Muscle of arm (tissue), 12 donors: ENCODE measurements around the gene NAA30. TPM values are rescaled to one million over a fixed set of nuclear protein-coding genes. Genes with fewer than 3 reads are reported as not detected.
A peak's percentile ranks its signal among the peaks of the same experiment; 100 is the strongest.

Source experiments
- DNase-seq: peaks from one replicate; pipeline ENCODE4 v3.0.0-alpha.2; 2013
- polyA plus RNA-seq, 12 donors: library from polyadenylated mRNA; unstranded; fragments of 120-200 nt; gene quantifications; one replicate each; pipeline ENCODE4 v1.2.1, GENCODE V29; 2013; ENCODE audit not compliant: insufficient read length in 12 of 12

The NAA30 gene
- polyA plus RNA-seq, 12 donors = 15.8 to 31.8 (median 26.0) TPM; not detected in 1

DNA sequence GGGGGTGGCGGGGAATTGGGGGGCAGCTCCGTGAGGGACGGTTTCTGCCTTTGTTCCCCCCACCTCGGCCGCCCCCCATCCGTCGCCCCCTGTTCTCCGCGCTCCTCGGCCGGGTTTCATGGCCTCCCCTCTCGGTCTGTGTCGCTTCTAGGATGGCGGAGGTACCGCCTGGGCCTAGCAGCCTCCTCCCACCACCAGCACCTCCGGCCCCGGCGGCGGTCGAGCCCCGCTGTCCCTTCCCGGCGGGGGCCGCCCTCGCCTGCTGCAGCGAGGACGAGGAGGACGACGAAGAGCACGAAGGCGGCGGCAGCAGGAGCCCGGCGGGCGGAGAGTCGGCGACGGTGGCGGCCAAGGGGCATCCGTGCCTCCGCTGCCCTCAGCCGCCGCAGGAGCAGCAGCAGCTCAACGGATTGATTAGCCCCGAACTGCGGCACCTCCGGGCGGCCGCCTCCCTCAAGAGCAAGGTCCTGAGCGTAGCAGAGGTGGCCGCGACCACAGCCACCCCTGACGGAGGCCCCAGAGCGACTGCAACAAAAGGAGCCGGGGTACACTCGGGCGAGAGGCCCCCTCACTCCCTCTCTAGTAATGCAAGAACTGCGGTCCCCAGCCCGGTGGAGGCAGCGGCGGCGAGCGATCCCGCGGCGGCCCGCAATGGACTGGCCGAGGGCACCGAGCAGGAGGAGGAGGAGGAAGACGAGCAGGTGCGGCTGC lies 575 bp downstream of the NAA30 start:
- DNase-seq = peak; percentile 57

DNA sequence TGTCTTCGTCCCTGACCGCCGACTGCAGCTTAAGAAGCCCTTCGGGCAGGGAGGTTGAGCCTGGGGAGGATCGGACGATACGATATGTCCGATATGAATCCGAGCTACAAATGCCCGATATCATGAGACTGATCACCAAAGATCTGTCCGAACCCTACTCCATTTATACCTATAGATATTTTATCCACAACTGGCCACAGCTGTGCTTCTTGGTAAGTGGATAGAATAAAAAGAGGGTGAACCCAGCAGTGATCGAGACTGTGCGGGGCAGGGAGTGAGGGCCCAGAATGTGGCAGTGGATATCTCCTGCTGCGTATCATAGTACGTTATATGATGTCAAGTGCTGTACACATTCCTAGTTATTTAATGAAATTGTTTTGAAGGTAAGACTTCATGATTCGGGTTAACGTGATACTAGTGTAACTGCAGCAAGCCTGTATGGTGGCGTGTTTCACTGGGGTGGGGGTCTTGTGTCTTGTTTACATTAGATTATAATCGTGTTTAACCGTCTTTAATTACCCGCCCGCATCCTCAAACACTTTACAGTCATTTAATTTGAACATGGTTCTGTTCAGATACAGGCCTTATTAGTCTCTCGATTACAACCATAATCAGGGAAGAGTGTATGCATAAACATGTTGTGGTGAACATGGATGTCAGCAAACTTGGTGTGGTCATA lies 1.3 kb downstream of the NAA30 start:
- DNase-seq = peak; percentile 15

- no peak for DNase-seq
These were observed 2.4 kb downstream of the NAA30 start for GRCh38 chr14:57392830-57393229.

GRCh38 chr14:57400556-57401494 lies 10.4 kb downstream of the NAA30 start:
- DNase-seq = no peak

- DNase-seq = no peak
These were observed 11.1 kb downstream of the NAA30 start for GRCh38 chr14:57401501-57401900.

DNA sequence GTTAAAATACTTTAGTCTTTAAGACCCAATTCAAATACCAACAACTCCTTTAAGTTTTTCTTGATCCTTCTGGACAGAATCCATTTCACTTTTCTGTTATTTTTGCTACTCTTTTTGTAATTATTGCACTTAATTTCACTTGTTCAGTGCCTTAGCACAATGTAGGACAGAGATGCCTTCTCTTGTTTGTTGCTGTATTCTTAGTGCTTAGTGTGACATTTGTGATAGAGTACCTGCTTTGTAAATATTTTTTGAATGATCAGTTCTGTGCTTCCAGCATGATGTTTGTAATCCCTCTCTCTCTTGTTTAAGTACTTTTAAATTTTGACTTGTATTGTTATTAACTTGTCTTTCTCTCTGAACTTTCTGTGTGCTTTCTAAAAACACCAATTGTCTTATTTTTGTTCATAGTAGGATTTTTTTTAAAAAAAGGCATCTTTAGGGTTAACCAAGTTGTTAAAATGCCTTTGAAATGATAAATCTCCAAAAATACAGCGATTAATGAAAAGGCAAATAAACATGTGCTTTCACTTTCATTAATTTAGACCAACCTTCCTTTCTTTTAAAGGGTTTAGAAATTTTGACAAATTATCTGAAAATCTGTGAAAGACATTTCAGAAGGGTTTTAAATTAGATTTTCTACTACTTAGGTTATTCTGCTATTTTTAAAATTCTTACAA lies 11.9 kb downstream of the NAA30 start:
- no peak for DNase-seq

- no peak for DNase-seq
These were observed 13.1 kb downstream of the NAA30 start for GRCh38 chr14:57403521-57403864.

- DNase-seq = no peak
These were observed 15.2 kb downstream of the NAA30 start for GRCh38 chr14:57405562-57405961.

- DNase-seq = no peak
These were observed 17.7 kb downstream of the NAA30 start for GRCh38 chr14:57408037-57408436.

GRCh38 chr14:57408634-57409033 lies 18.2 kb downstream of the NAA30 start:
- no peak for DNase-seq

- DNase-seq = no peak
These were observed 22.0 kb downstream of the NAA30 start for GRCh38 chr14:57412341-57412740.

GRCh38 chr14:57413849-57414248 lies 23.5 kb downstream of the NAA30 start:
- no peak for DNase-seq

GRCh38 chr14:57417228-57417627 lies 26.8 kb downstream of the NAA30 start:
- DNase-seq = no peak

DNA sequence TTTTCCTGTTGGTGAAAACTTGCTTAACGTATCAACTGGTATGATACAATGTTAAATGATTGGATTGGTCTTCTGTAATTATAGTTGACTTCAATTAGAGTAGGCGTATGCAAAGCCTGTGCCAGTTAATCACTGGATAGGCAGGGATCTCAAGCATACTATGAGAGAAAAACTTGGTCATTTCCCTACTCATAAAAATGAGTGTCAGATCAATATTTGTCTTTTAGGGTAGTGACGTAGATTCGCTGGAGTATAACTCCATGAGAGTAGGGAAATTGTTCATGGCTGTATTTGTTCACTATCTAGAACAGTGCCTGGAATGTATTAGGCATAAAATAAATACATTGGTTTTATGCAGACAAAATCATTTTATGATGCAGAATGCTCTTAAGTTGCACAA lies 28.6 kb downstream of the NAA30 start:
- no peak for DNase-seq

- no peak for DNase-seq
These were observed 29.6 kb downstream of the NAA30 start for GRCh38 chr14:57420033-57420432.

DNA sequence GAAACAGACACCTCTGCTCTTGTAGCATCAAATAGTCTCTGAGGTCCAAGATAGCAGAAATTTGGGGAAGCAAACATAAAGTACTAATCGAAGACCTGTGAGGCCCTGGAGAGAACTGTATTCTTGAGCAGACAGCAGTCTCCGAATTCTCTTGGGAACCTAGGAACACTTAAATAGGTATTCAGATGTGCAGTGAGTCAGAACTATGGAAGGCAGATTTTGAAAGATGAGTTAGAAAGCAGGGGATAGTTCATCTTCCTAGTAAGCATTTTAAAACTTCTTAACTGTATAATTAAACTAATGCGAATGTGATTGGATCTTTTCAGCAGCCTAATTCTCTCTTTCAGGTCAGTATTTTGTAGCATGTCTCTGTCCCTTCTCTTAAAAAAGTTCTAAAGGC lies 30.6 kb downstream of the NAA30 start:
- DNase-seq = no peak

GRCh38 chr14:57435923-57436322 lies 45.5 kb downstream of the NAA30 start:
- DNase-seq = no peak

GRCh38 chr14:57461777-57462320 lies 71.5 kb downstream of the NAA30 start:
- no peak for DNase-seq

- DNase-seq = no peak
These were observed 72.2 kb downstream of the NAA30 start for GRCh38 chr14:57462551-57462950.

DNA sequence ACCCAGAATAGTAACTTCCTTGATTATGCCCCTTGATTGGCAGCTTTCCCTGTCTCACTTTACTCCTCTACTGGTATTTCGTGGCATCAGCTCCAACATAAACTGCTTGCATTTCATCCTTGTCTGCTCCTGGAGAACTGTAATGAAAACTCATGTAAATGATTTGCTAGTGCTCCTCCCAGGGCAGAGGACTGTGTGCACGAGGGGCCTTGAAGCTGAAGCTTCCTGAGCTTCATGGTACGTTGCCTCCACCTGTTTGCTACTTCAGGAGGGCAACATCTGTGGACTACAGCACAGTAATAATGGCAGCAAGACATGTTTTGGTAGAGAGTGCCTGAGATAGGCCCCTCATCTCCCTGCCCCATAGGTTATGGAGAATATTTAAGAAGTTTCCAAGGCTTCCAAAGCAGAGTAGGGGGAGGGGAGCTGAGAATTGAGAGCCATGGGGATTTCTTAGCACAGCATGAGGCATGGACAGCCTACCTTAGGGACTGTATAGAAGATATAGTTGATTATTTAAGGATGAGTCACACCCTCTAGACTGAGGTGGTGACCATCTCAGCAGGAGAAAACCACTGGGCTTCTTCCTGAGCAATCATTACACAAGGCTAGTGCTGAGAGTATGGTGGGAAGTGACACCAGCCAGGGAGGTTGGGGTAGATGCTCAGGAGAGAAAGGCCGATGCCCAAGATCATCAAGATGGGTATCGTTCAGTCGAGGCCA lies 73.8 kb downstream of the NAA30 start:
- no peak for DNase-seq
